HG03064 (cell line): Measurements from ENCODE around the gene RALB.

Experiments
- ATAC-seq: cut with Tn5 transposase; IDR thresholded peaks from one replicate; pipeline ENCODE4 v1.9.1; 2021; ENCODE audit warnings: low read depth; ENCODE audit not compliant: unreplicated experiment

RALB gene

GRCh38 chr2:120260736-120261135, 8.1 kb downstream of the RALB start:
- ATAC-seq: no peak

GRCh38 chr2:120261387-120262006, 8.8 kb downstream of the RALB start:
- peak; percentile 67 for ATAC-seq

GRCh38 chr2:120262150-120262549, 9.5 kb downstream of the RALB start:
- no peak for ATAC-seq

- no peak for ATAC-seq
These were observed 10.2 kb downstream of the RALB start for GRCh38 chr2:120262761-120263428.

- no peak for ATAC-seq
These were observed 12.4 kb downstream of the RALB start for GRCh38 chr2:120265006-120265405.

- ATAC-seq: no peak
These were observed 14.7 kb downstream of the RALB start for GRCh38 chr2:120267348-120267747.

GRCh38 chr2:120269076-120269744, 16.6 kb downstream of the RALB start:
- ATAC-seq: no peak

GRCh38 chr2:120269816-120270215, 17.2 kb downstream of the RALB start:
- no peak for ATAC-seq

- ATAC-seq: no peak
These were observed 19.2 kb downstream of the RALB start for GRCh38 chr2:120271711-120272379.

GRCh38 chr2:120272763-120273481, 20.3 kb downstream of the RALB start:
- ATAC-seq: no peak

GRCh38 chr2:120275617-120276400, 23.2 kb downstream of the RALB start:
- ATAC-seq: no peak

- ATAC-seq: no peak
These were observed 25.0 kb downstream of the RALB start for GRCh38 chr2:120277505-120278205.

- ATAC-seq: no peak
These were observed 26.2 kb downstream of the RALB start for GRCh38 chr2:120278901-120279300.

- no peak for ATAC-seq
These were observed 27.1 kb downstream of the RALB start for GRCh38 chr2:120279708-120280107.

GRCh38 chr2:120283649-120284048, 31.0 kb downstream of the RALB start:
- no peak for ATAC-seq

GRCh38 chr2:120285056-120285455, 32.4 kb downstream of the RALB start:
- no peak for ATAC-seq

- ATAC-seq: peak; percentile 98
These were observed 34.7 kb downstream of the RALB start for GRCh38 chr2:120287183-120288015.

- ATAC-seq: no peak
These were observed 35.3 kb downstream of the RALB start for GRCh38 chr2:120288016-120288373.
